ENCODE results near the gene GABBR2.

DNA sequence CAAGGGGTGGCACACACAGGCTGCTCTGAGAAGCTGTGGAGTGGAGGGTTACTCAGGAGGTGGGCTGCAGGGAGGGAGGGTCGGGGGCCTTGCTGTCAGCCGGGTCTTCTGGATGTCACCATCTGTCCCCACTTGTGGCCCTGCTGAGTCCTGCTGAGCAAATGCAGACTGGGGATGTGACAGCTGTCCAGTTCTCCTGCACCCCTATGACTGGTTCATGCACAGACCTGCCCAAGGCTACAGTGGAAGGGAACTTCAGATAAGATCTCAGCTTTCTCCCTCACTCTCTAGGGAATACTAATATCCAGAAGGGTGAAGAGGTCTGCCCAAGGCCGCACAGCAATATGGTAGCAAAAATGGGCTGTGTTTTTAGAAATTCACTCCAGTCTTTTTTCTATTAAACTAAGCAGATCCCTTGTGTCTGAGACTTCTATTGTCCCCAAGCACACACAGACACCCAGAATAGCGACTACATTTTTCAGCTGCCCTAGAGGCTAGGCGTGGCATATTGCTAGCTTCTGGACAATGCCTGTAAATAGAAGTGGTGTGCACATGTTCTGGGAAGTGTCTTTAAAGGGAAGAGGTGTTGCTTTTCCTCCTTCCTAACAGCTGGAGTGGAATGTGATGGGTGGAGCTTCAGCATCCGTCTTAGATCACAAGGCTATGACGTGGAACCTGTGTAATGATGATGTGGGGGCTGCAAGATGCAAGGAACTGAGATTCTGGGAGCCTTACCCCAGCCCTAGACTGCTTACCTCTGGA is 402.2 kb downstream of the GABBR2 start:
- TF ChIP-seq, protein P1, sequence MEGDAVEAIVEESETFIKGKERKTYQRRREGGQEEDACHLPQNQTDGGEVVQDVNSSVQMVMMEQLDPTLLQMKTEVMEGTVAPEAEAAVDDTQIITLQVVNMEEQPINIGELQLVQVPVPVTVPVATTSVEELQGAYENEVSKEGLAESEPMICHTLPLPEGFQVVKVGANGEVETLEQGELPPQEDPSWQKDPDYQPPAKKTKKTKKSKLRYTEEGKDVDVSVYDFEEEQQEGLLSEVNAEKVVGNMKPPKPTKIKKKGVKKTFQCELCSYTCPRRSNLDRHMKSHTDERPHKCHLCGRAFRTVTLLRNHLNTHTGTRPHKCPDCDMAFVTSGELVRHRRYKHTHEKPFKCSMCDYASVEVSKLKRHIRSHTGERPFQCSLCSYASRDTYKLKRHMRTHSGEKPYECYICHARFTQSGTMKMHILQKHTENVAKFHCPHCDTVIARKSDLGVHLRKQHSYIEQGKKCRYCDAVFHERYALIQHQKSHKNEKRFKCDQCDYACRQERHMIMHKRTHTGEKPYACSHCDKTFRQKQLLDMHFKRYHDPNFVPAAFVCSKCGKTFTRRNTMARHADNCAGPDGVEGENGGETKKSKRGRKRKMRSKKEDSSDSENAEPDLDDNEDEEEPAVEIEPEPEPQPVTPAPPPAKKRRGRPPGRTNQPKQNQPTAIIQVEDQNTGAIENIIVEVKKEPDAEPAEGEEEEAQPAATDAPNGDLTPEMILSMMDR (optimal IDR thresholded peaks at IDR 0.05 in 1 of 3, IDR thresholded peaks at IDR 0.05 in 1 of 3, conservative IDR thresholded peaks at IDR 0.05 in 1 of 3; ENCODE audit: extremely low read depth in 1 of 3, insufficient read depth in 2 of 3, low read length in 3 of 3): no peak
- TF ChIP-seq EZH2 (IDR thresholded peaks at IDR 0.05; ENCODE audit: low read length): no peak
